H1 (cell line): ENCODE measurements around the gene AFG1L. TPM values are rescaled to one million over a fixed set of nuclear protein-coding genes. Genes with fewer than 3 reads are reported as not detected.

ENCODE experiments used
- CTCF ChIA-PET: fragments of 300-600 bp; sonication (Branson Sonifier 250); formaldehyde crosslinking; loops from one replicate; lab custom pipeline; 2021; ENCODE audit not compliant: partially characterized antibody; lab: Charles Lee
- POLR2A ChIA-PET: fragments of 300-600 bp; sonication (Branson Sonifier 250); formaldehyde crosslinking; loops from one replicate; lab custom pipeline; 2021; ENCODE audit warnings: inconsistent platforms; ENCODE audit not compliant: partially characterized antibody; lab: Charles Lee
- DNase-seq, 2 experiments: peaks; one replicate each; pipeline versions ENCODE4 v3.0.0 to v3.0.0-alpha.2; 2010 to 2022; ENCODE audit warnings: low spot score in 2 of 2, low read depth in 1 of 2, mixed read lengths in 1 of 2
- FAIRE-seq: peaks from 2 replicates; lab custom pipeline; 2011; peaks lifted over from hg19 to GRCh38; lab: Jason Lieb, UNC
- H2AFZ ChIP-seq: 2 replicates; pipeline ENCODE4 v1.8.1; 2012; ENCODE audit warnings: low read length, inconsistent platforms
- H2AK5ac ChIP-seq: 2 replicates; pipeline ENCODE4 v1.6.1; 2013; ENCODE audit warnings: low read depth, low read length
- H2BK120ac ChIP-seq: replicated peaks from 2 replicates; pipeline ENCODE3; 2013; ENCODE audit warnings: low read depth, low read length, inconsistent platforms
- H2BK12ac ChIP-seq: 2 replicates; pipeline ENCODE4 v1.6.1; 2013; ENCODE audit warnings: low read depth, low read length
- H2BK15ac ChIP-seq: 2 replicates; pipeline ENCODE4 v1.6.1; 2013; ENCODE audit warnings: low read length
- H2BK20ac ChIP-seq: 2 replicates; pipeline ENCODE4 v1.6.1; 2013; ENCODE audit warnings: low read length
- H2BK5ac ChIP-seq: 2 replicates; pipeline ENCODE4 v1.6.1; 2013; ENCODE audit warnings: low read depth, low read length
- H3K14ac ChIP-seq: 2 replicates; pipeline ENCODE4 v1.6.1; 2013; ENCODE audit warnings: inconsistent platforms; ENCODE audit not compliant: insufficient read length
- H3K18ac ChIP-seq: 2 replicates; pipeline ENCODE4 v1.6.1; 2013; ENCODE audit warnings: low read length; ENCODE audit errors: extremely low read depth
- H3K23ac ChIP-seq: 2 replicates; pipeline ENCODE4 v1.6.1; 2013; ENCODE audit warnings: inconsistent platforms; ENCODE audit not compliant: insufficient read length
- H3K23me2 ChIP-seq: 2 replicates; pipeline ENCODE4 v1.6.1; 2013; ENCODE audit warnings: low read depth, low read length
- H3K27ac ChIP-seq: 2 replicates; pipeline ENCODE4 v1.6.1; 2011; ENCODE audit warnings: low read depth, low read length, inconsistent platforms
- H3K27me3 ChIP-seq, 4 experiments: replicated peaks in 1 of 4; 1 replicate in 1 of 4; 2 replicates in 3 of 4; pipeline versions ENCODE4 v1.6.1 to v1.8.1; 2011 to 2013; ENCODE audit warnings: low read length in 3 of 4, mild to moderate bottlenecking in 3 of 4, inconsistent platforms in 2 of 4, mixed read lengths in 2 of 4, moderate library complexity in 1 of 4; ENCODE audit not compliant: control insufficient read depth in 3 of 4, insufficient read depth in 3 of 4; ENCODE audit errors: extremely low read depth in 1 of 4
- H3K36me3 ChIP-seq, 4 experiments: 2 replicates each; pipeline versions ENCODE4 v1.6.1 to v1.8.1; 2011 to 2013; ENCODE audit warnings: mild to moderate bottlenecking in 4 of 4, low read length in 3 of 4, moderate library complexity in 2 of 4, control low read depth in 1 of 4, inconsistent platforms in 1 of 4; ENCODE audit not compliant: insufficient read depth in 4 of 4, control insufficient read depth in 2 of 4
- H3K4ac ChIP-seq: replicated peaks from 2 replicates; pipeline ENCODE3; 2013; ENCODE audit warnings: low read length, low read depth, mixed read lengths, inconsistent platforms; ENCODE audit not compliant: insufficient read length
- H3K4me1 ChIP-seq, 4 experiments: replicated peaks in 1 of 4; 1 replicate in 1 of 4; 2 replicates in 3 of 4; pipeline versions ENCODE4 v1.6.1 to v1.8.1; 2011 to 2013; ENCODE audit warnings: low read length in 3 of 4, inconsistent platforms in 2 of 4, mixed read lengths in 1 of 4; ENCODE audit not compliant: insufficient read depth in 4 of 4, control insufficient read depth in 3 of 4
- H3K4me2 ChIP-seq, 2 experiments: 2 replicates each; pipeline versions ENCODE4 v1.6.1 to v1.8.1; 2011 to 2013; ENCODE audit warnings: low read depth in 2 of 2, low read length in 2 of 2, control low read depth in 1 of 2, inconsistent platforms in 1 of 2, mild to moderate bottlenecking in 1 of 2; ENCODE audit not compliant: insufficient read depth in 1 of 2
- H3K4me3 ChIP-seq, 4 experiments: fragments of 200-600, 300-600 bp in 1 of 4; sonication (generic), shearing (Covaris generic), sonication (Bioruptor Twin) in 1 of 4; 2 replicates each; pipeline versions ENCODE4 v1.5.1 to v1.8.1; 2011 to 2016; ENCODE audit warnings: low read length in 4 of 4, low read depth in 3 of 4, control low read depth in 2 of 4, inconsistent platforms in 2 of 4, mild to moderate bottlenecking in 2 of 4, mixed read lengths in 1 of 4, moderate library complexity in 1 of 4; ENCODE audit not compliant: insufficient read depth in 2 of 4; ENCODE audit errors: extremely low read depth in 1 of 4
- H3K56ac ChIP-seq: replicated peaks from 2 replicates; pipeline ENCODE3; 2013; ENCODE audit warnings: low read depth, mild to moderate bottlenecking, mixed read lengths, low read length, inconsistent platforms; ENCODE audit not compliant: insufficient read length
- H3K79me1 ChIP-seq: 2 replicates; pipeline ENCODE4 v1.6.1; 2013; ENCODE audit warnings: low read depth, low read length, control low read depth
- H3K79me2 ChIP-seq, 2 experiments: 2 replicates each; pipeline versions ENCODE4 v1.6.1 to v1.8.1; 2012 to 2013; ENCODE audit warnings: low read length in 2 of 2, mild to moderate bottlenecking in 2 of 2, inconsistent platforms in 1 of 2; ENCODE audit not compliant: insufficient read depth in 2 of 2, control insufficient read depth in 1 of 2
- H3K9ac ChIP-seq, 4 experiments: replicated peaks in 1 of 4; 1 replicate in 1 of 4; 2 replicates in 3 of 4; pipeline versions ENCODE4 v1.6.1 to v1.8.1; 2011 to 2013; ENCODE audit warnings: low read depth in 3 of 4, low read length in 3 of 4, control low read depth in 2 of 4, mild to moderate bottlenecking in 2 of 4, moderate library complexity in 2 of 4, inconsistent platforms in 1 of 4; ENCODE audit errors: extremely low read depth in 1 of 4
- H3K9me3 ChIP-seq, 2 experiments: 2 replicates each; pipeline versions ENCODE4 v1.6.1 to v1.8.1; 2012 to 2013; ENCODE audit warnings: mild to moderate bottlenecking in 2 of 2, moderate library complexity in 2 of 2, control low read depth in 1 of 2, inconsistent platforms in 1 of 2, low read depth in 1 of 2, low read length in 1 of 2, mixed read lengths in 1 of 2; ENCODE audit not compliant: insufficient read depth in 2 of 2
- H4K20me1 ChIP-seq, 2 experiments: replicated peaks in 1 of 2; 2 replicates each; pipeline versions ENCODE3 to v1.8.1; 2011 to 2013; ENCODE audit warnings: inconsistent platforms in 2 of 2, low read length in 2 of 2, mild to moderate bottlenecking in 1 of 2; ENCODE audit not compliant: insufficient read depth in 2 of 2, control insufficient read depth in 1 of 2
- H4K5ac ChIP-seq: 2 replicates; pipeline ENCODE4 v1.6.1; 2013; ENCODE audit warnings: low read length, low read depth, mixed read lengths, inconsistent platforms; ENCODE audit not compliant: insufficient read length
- H4K8ac ChIP-seq: 2 replicates; pipeline ENCODE4 v1.8.0; 2013; ENCODE audit warnings: mild to moderate bottlenecking, moderate library complexity, low read length, inconsistent platforms; ENCODE audit not compliant: insufficient read depth; ENCODE audit errors: extremely low read depth
- H4K91ac ChIP-seq: replicated peaks from 2 replicates; pipeline ENCODE3; 2013; ENCODE audit warnings: low read length, mixed read lengths, inconsistent platforms; ENCODE audit not compliant: insufficient read length
- BACH1 ChIP-seq: IDR thresholded peaks from 2 replicates; pipeline ENCODE4 v1.6.1; 2012; ENCODE audit warnings: low read length, improper control_type of control experiment
- CTBP2 ChIP-seq: IDR thresholded peaks from 2 replicates; pipeline ENCODE4 v1.7.0; 2011; ENCODE audit warnings: borderline replicate concordance, mild to moderate bottlenecking, moderate library complexity, mixed read lengths, low read length; ENCODE audit not compliant: insufficient read depth, insufficient read length
- GABPA ChIP-seq: IDR thresholded peaks from 2 replicates; pipeline ENCODE4 v1.6.1; 2011; ENCODE audit warnings: mild to moderate bottlenecking, low read length, moderate library complexity, borderline replicate concordance; ENCODE audit not compliant: insufficient read depth
- HDAC6 ChIP-seq: IDR thresholded peaks from one replicate; pipeline ENCODE4 v1.7.1; 2012; ENCODE audit warnings: low read depth, mild to moderate bottlenecking, inconsistent platforms, low read length, moderate library complexity
- RAD21 ChIP-seq, 2 experiments: IDR thresholded peaks in 1 of 2; conservative IDR thresholded peaks in 1 of 2; 2 replicates each; pipeline ENCODE4 v1.6.1; 2011; ENCODE audit warnings: low read depth in 2 of 2, low read length in 2 of 2, improper control_type of control experiment in 1 of 2, inconsistent platforms in 1 of 2, mild to moderate bottlenecking in 1 of 2, moderate library complexity in 1 of 2
- SIN3A ChIP-seq, 2 experiments: IDR thresholded peaks in 1 of 2; conservative IDR thresholded peaks in 1 of 2; 2 replicates each; pipeline ENCODE4 v1.6.1; 2011 to 2012; ENCODE audit warnings: low read length in 2 of 2, improper control_type of control experiment in 1 of 2, low read depth in 1 of 2, mild to moderate bottlenecking in 1 of 2
- SUZ12 ChIP-seq: fragments of 200-600 bp; sonication (generic); IDR thresholded peaks from 2 replicates; pipeline ENCODE4 v1.6.1; 2012; ENCODE audit warnings: mild to moderate bottlenecking, inconsistent platforms, low read length, moderate library complexity, mixed read lengths
- WGBS, 2 experiments: shearing (Covaris generic) in 1 of 2; methylation state at CpG; one replicate each; pipeline versions ENCODE4 v1.1.6 to v1.1.7; 2013 to 2015; ENCODE audit warnings: low lambda C conversion rate in 2 of 2, mixed read lengths in 2 of 2, inconsistent platforms in 1 of 2, low coverage in 1 of 2, missing lambda C conversion rate in 1 of 2; ENCODE audit not compliant: insufficient replicate concordance in 2 of 2, insufficient coverage in 1 of 2, insufficient read length in 1 of 2; ENCODE audit errors: extremely low coverage in 1 of 2, missing lambda C conversion rate in 1 of 2; 5-methylcytosine and 5-hydroxymethylcytosine counted together
- polyA plus RNA-seq, 7 experiments: library from polyadenylated mRNA; depleted of rRNA in 3 of 7; stranded (reverse) in 5 of 7; unstranded in 2 of 7; fragments of >200 nt in 5 of 7; fragments of 200-250 nt in 2 of 7; gene quantifications; 1 replicate in 5 of 7; 2 replicates in 1 of 7; 4 replicates in 1 of 7; pipeline versions ENCODE4 v1.2.1 to v1.2.3, GENCODE V29; 2011 to 2013; ENCODE audit warnings: missing spikeins in 2 of 7, mixed read lengths in 2 of 7
- total RNA-seq: library from RNA; stranded (reverse); fragmentation: NEBNext Ultra II Directional; extraction: Animal tissue kit (Norgen Biotek cat#: 25700); gene quantifications from 2 replicates; pipeline ENCODE4 v1.2.1, GENCODE V29; 2021
- TF ChIP-seq, protein P1 (sequence below): IDR thresholded peaks from 2 replicates; pipeline ENCODE4 v1.6.1; 2012; ENCODE audit warnings: inconsistent platforms
- TF ChIP-seq, protein P2 (sequence below), 3 experiments: IDR thresholded peaks; 1 replicate in 2 of 3; 2 replicates in 1 of 3; pipeline versions ENCODE4 v1.5.1 to v1.6.1; 2011; ENCODE audit warnings: low read length in 3 of 3, mild to moderate bottlenecking in 3 of 3, inconsistent platforms in 2 of 3, low read depth in 1 of 3, moderate library complexity in 1 of 3; ENCODE audit not compliant: insufficient read depth in 1 of 3; ENCODE audit errors: control extremely low read depth in 1 of 3

Gene AFG1L
- total and polyA plus RNA-seq, 2 of the 8 experiments (the other 6 are each of a cell fraction or from before 2014, with no cell fraction given), result 0.98 to 5.7 TPM

DNA sequence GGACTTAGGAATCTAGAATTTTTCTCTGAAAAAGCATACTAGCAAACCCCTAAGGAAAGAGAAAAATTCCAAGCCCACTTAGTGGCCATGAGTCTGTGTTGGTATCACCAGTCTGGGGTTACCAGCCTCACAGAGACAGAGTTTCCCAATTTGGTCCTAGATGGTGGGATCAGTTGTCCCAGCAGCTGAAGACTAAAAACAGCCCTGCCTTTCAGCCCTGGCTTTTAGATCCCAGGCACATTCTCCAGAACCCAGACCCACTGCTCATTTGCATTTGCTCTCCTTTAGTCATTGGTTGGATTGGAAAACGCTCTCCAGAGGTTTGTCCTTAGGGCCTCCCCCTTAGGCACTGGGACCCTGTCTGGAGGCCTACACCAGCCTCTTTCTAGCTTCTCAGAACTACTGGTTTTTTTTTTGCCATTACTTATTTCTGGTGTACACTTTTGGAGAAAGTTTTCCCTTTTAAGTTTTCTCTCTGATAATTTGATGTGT is 226.8 kb downstream of the AFG1L start:
- Histone ChIP-seq H3K27me3 (no peaks in the 10 kb centered on the region), H2BK15ac (0 out of 2 replicates have a peak overlapping the region, but pooled peaks have one; percentile 11), H3K4me2 (no peak overlapping the region), H3K4me3 (no peak overlapping the region), H3K27ac (no peak overlapping the region), H4K8ac (no peak overlapping the region), H3K79me1 (no peaks in the 10 kb centered on the region), H3K9ac (no peak overlapping the region), H2BK120ac (no peak overlapping the region), H4K5ac (no peak overlapping the region), H3K4me1 (0 out of 7 replicates have a peak, but pooled peaks cover 0 to 2% (median 0%) of the 10 kb centered on the region in 4 experiments), H3K56ac (no peak overlapping the region), H2AFZ (no peak overlapping the region), H3K23me2 (no peaks in the 10 kb centered on the region), H3K23ac (no peak overlapping the region), H2BK12ac (no peak overlapping the region), H3K18ac (no peak overlapping the region), H4K20me1 (no peaks in the 10 kb centered on the region), H2BK20ac (no peak overlapping the region), H3K79me2 (no peaks in the 10 kb centered on the region), H2BK5ac (no peak overlapping the region), H3K14ac (no peak overlapping the region), H2AK5ac (no peak overlapping the region), H3K9me3 (no peaks in the 10 kb centered on the region), H3K36me3 (no peaks in the 10 kb centered on the region), H4K91ac (no peak overlapping the region), H3K4ac (no peak overlapping the region)
- WGBS, 2 experiments, result 95% methylated on average over 1 of the region's 1 CpG; no CpG with 5 or more reads in 1 of the 2 experiments
- no peak for FAIRE-seq
- CTCF ChIA-PET, result interaction anchor here (1.1 to 2.5 kb wide), 8 partner anchors 10 to 541 kb away, joined by 3 to 7 read pairs (median 4); no protein-coding TSS in a partner anchor
- POLR2A ChIA-PET, result interaction anchor here (0.6 kb wide), 1 partner anchor 15 kb away, joined by 3 read pairs; no protein-coding TSS in a partner anchor
- no peak for DNase-seq
- no peak for TF ChIP-seq GABPA
- TF ChIP-seq, protein P1, sequence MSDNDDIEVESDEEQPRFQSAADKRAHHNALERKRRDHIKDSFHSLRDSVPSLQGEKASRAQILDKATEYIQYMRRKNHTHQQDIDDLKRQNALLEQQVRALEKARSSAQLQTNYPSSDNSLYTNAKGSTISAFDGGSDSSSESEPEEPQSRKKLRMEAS, result no peak
- TF ChIP-seq BACH1, result no peak
- TF ChIP-seq CTBP2, result no peak
- TF ChIP-seq, protein P2, sequence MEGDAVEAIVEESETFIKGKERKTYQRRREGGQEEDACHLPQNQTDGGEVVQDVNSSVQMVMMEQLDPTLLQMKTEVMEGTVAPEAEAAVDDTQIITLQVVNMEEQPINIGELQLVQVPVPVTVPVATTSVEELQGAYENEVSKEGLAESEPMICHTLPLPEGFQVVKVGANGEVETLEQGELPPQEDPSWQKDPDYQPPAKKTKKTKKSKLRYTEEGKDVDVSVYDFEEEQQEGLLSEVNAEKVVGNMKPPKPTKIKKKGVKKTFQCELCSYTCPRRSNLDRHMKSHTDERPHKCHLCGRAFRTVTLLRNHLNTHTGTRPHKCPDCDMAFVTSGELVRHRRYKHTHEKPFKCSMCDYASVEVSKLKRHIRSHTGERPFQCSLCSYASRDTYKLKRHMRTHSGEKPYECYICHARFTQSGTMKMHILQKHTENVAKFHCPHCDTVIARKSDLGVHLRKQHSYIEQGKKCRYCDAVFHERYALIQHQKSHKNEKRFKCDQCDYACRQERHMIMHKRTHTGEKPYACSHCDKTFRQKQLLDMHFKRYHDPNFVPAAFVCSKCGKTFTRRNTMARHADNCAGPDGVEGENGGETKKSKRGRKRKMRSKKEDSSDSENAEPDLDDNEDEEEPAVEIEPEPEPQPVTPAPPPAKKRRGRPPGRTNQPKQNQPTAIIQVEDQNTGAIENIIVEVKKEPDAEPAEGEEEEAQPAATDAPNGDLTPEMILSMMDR (IDR thresholded peaks at IDR 0.05; ENCODE audit: control extremely low read depth in 1 of 3, insufficient read depth in 1 of 3, low read depth in 1 of 3, low read length in 3 of 3), result no peak
- TF ChIP-seq RAD21 (IDR thresholded peaks at IDR 0.05 in 1 of 2, conservative IDR thresholded peaks at IDR 0.05 in 1 of 2; ENCODE audit: low read depth in 2 of 2, low read length in 2 of 2), result no peak
- no peak for TF ChIP-seq SIN3A (conservative IDR thresholded peaks at IDR 0.05 in 1 of 2, IDR thresholded peaks at IDR 0.05 in 1 of 2; ENCODE audit: low read depth in 1 of 2, low read length in 2 of 2)
- TF ChIP-seq HDAC6, result no peak
- no peak for TF ChIP-seq SUZ12
